Vagina (tissue), 2 donors: ENCODE measurements around the gene LHX5.

Experiments
- POLR2AphosphoS5 ChIP-seq, 2 donors: sonication (generic); formaldehyde crosslinking; IDR thresholded peaks; one replicate each; pipeline ENCODE4 v1.9.0; 2017; ENCODE audit warnings: antibody characterized with exemption in 2 of 2, mild to moderate bottlenecking in 2 of 2, low read depth in 1 of 2; ENCODE audit not compliant: insufficient read depth in 1 of 2
- TF ChIP-seq, protein P1 (sequence below), 3 experiments: fragments of 450-650 bp in 2 of 3; fragments of 200-600 bp in 1 of 3; sonication (generic) in 1 of 3; IDR thresholded peaks; one replicate each; pipeline ENCODE4 v1.5.1; 2017 to 2019; ENCODE audit warnings: antibody characterized with exemption in 3 of 3, mild to moderate bottlenecking in 2 of 3, moderate library complexity in 2 of 3

DNA sequence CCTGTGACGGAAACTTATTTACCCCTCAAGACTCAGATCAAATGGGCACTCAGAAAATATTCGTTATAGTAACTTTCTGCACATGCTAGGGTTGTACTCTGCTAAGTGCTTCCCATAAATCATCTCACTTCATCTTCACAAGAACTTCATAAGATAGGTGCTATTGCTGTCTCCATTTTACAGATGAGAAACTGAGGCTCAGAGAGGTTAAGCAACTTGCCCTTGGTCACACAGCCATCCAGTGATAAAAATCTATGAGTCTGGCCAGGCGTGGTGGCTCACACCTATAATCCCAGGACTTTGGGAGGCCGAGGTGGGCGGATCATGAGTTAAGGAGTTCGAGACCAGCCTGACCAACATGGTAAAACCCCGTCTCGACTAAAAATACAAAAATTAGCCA, 33.2 kb upstream of the LHX5 start:
- TF ChIP-seq, protein P1, sequence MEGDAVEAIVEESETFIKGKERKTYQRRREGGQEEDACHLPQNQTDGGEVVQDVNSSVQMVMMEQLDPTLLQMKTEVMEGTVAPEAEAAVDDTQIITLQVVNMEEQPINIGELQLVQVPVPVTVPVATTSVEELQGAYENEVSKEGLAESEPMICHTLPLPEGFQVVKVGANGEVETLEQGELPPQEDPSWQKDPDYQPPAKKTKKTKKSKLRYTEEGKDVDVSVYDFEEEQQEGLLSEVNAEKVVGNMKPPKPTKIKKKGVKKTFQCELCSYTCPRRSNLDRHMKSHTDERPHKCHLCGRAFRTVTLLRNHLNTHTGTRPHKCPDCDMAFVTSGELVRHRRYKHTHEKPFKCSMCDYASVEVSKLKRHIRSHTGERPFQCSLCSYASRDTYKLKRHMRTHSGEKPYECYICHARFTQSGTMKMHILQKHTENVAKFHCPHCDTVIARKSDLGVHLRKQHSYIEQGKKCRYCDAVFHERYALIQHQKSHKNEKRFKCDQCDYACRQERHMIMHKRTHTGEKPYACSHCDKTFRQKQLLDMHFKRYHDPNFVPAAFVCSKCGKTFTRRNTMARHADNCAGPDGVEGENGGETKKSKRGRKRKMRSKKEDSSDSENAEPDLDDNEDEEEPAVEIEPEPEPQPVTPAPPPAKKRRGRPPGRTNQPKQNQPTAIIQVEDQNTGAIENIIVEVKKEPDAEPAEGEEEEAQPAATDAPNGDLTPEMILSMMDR (IDR thresholded peaks at IDR 0.05) = no peak
- TF ChIP-seq POLR2AphosphoS5 (IDR thresholded peaks at IDR 0.05; ENCODE audit: insufficient read depth in 1 of 2, low read depth in 1 of 2) = no peak
